MM.1S (cell line): Measurements from ENCODE around the gene MBOAT2.

Source experiments
- CTCF ChIP-seq: fragments of 300-600 bp; sonication (generic); IDR thresholded peaks from 2 replicates; pipeline ENCODE4 v1.5.1; 2016; ENCODE audit warnings: antibody characterized with exemption, low read length, mixed read lengths
- EZH2 ChIP-seq: fragments of 300-600 bp; sonication (generic); optimal IDR thresholded peaks from 2 replicates; pipeline ENCODE3; 2017; ENCODE audit warnings: low read depth, mild to moderate bottlenecking, antibody characterized with exemption, low read length, mixed read lengths
- EZH2phosphoT487 ChIP-seq: fragments of 300-600 bp; sonication (generic); IDR thresholded peaks from 2 replicates; pipeline ENCODE4 v1.6.1; 2018; ENCODE audit warnings: antibody characterized with exemption, low read length

DNA sequence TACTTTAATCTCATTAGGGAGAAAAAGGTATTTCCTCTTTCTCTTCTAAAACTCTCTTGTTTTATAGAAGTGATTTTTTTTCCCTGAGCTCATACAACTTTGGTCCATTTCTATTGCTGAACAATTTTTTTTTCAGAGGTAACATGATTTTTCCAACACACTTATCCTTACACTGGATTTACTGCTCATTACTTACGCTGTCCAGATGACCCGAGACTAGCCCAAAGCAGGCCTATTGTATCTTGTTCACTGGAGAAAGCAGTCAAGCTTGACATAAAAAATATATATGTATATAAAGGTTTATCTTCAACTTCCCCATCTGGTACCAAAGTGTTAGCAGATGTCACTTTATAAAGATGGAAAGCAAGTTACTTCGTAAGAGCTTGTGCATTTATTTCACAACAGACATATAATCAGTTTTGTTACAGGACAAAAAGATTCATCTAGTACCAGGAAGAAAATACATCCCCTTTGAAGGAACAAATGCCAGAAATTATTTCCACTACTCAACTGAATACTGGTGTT, 95.7 kb downstream of the MBOAT2 start:
- TF ChIP-seq CTCF (no peak), EZH2phosphoT487 (no peak), EZH2 (no peak)
